ENCODE measurements around the gene TGM1. TPM values are rescaled to one million over a fixed set of nuclear protein-coding genes. Genes with fewer than 3 reads are reported as not detected.
A peak's percentile ranks its signal among the peaks of the same experiment; 100 is the strongest.

TGM1 gene
- total and polyA plus RNA-seq, 5 donors from 2014 or later, result 4.0 TPM; not detected in 4

DNA sequence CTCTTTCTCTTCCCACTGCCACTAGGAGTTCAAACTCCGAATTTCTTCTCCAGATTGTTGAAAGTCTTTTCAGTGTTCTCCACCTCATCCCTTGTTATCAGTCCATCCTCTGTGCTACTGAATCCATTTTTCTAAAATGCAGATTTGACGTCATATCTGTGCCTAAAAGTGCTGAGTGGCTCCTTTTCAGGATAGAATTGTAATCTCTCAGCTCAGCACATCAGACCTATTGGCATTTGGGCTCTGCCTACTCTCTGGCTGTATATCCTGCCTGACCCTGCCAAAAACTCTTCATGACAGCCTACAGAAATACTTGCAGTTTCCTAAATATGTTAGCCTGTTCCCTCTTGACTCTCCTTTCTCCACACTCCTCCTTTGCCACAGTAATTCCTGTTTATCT, 9.5 kb upstream of the TGM1 start:
- Histone ChIP-seq H3K27me3 (ENCODE audit: control insufficient read depth, insufficient read depth, low read length) (no peaks in the 10 kb centered on the region), H3K9me3 (ENCODE audit: control insufficient read depth in 2 of 2, low read length in 2 of 2) (no peaks in the 10 kb centered on the region), H3K27ac (ENCODE audit: insufficient read depth, low read length, poor library complexity, severe bottlenecking) (peak overlapping the region; percentile 98), H3K36me3 (ENCODE audit: control insufficient read depth, insufficient read depth, low read length) (peaks cover 7% of the 10 kb centered on the region), H3K4me3 (ENCODE audit: low read depth, low read length) (peak overlapping the region; percentile 71), H3K4me1 (ENCODE audit: control insufficient read depth, insufficient read depth, low read length, poor library complexity, severe bottlenecking) (peaks cover 32% of the 10 kb centered on the region)
- Mint-ChIP-seq H3K9me3 (no peaks in the 10 kb centered on the region), H3K4me3 (peak overlapping the region; percentile 63 to 94 (median 82)), H3K36me3 (peaks cover under 1% of the 10 kb centered on the region), H3K4me1 (peaks cover 23 to 50% (median 36%) of the 10 kb centered on the region in 4 donors), H3K27ac (peak overlapping the region; percentile 97 to 100 (median 99)), H3K27me3 (no peaks in the 10 kb centered on the region)
- DNase-seq (no peak), ATAC-seq (ENCODE audit: low read depth in 2 of 2) (no peak)

DNA sequence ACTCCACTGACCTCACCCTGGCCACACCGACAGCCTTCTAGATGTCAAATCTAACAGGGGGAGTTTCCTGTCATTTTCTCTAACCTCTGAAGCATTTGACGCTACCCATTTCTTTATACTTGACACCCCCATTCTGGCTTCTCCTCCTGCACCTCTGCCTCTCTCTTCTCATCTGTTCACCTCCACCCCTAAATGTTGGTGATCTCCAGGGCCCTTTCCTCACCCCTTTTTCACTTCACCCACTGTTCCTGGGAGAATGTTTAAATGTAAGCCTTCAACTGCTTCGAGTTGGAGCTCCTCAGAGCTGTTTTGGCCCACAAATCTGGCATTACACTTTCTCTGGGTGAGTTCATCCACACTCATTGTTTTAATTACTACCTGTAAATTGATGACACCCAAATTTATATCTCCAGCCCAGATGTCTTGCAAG, 8.9 kb upstream of the TGM1 start:
- peak overlapping the region; percentile 78 to 94 (median 82) for H3K4me3 Mint-ChIP-seq
- H3K4me1 ChIP-seq (ENCODE audit: control insufficient read depth, insufficient read depth, low read length, poor library complexity, severe bottlenecking), result peaks cover 32% of the 10 kb centered on the region
- peaks cover 13% of the 10 kb centered on the region for H3K36me3 ChIP-seq (ENCODE audit: control insufficient read depth, insufficient read depth, low read length)
- peak overlapping the region; percentile 97 to 100 (median 99) for H3K27ac Mint-ChIP-seq
- peaks cover 23 to 51% (median 34%) of the 10 kb centered on the region in 4 donors for H3K4me1 Mint-ChIP-seq
- peak overlapping the region; percentile 98 for H3K27ac ChIP-seq (ENCODE audit: insufficient read depth, low read length, poor library complexity, severe bottlenecking)
- no peaks in the 10 kb centered on the region for H3K9me3 ChIP-seq (ENCODE audit: control insufficient read depth in 2 of 2, low read length in 2 of 2)
- no peaks in the 10 kb centered on the region for H3K9me3 Mint-ChIP-seq
- ATAC-seq (ENCODE audit: low read depth in 2 of 2) (no peak), DNase-seq (no peak)
- no peaks in the 10 kb centered on the region for H3K27me3 ChIP-seq (ENCODE audit: control insufficient read depth, insufficient read depth, low read length)
- peaks cover 6% of the 10 kb centered on the region for H3K36me3 Mint-ChIP-seq
- H3K27me3 Mint-ChIP-seq, result no peaks in the 10 kb centered on the region
- peak overlapping the region; percentile 71 for H3K4me3 ChIP-seq (ENCODE audit: low read depth, low read length)

DNA sequence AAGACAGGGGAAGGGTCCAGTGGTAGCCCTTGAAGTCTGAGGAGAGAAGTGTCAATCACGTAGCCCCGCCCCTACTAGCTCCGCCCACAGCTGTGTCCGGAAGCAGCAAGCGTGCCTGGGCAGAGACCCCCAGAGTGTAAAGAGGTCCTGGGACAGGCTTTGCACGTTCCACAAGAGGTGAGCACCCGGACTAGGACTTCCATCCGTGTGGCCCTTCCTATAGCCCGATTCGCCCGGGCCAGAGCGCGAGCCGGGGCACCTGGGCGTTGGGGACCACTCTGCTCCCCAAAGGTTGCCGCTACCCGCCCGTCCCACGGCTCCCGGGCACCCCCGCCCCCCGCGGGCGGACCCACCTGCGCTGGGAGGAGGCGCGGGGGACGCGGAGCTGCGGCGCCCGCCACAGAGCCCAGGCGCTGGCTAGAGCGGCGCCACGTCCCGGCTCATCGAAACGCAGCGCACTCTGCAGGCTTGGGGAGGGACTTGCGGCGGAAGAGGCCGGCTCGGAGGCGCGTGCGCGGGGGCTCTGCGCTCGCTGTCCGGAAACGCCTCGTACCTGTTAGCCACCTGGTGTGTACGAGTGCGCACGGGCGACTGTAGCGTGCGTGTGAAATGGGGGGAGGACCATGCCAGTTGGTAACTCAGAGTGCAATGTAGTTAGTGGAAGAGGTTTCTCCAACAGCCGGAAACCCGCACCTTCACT, 8.3 kb upstream of the TGM1 start, which contains the start of gene RABGGTA:
RABGGTA (minus strand) TSS at position 464 of the 700 bp plus-strand sequence. CDS start 482 bp downstream, outside the sequence.
- Histone ChIP-seq H3K4me1 (ENCODE audit: control insufficient read depth, insufficient read depth, low read length, poor library complexity, severe bottlenecking) (peaks cover 32% of the 10 kb centered on the region), H3K27ac (ENCODE audit: insufficient read depth, low read length, poor library complexity, severe bottlenecking) (peak within 1 kb of the TSS; percentile 98), H3K9me3 (ENCODE audit: control insufficient read depth in 2 of 2, low read length in 2 of 2) (no peaks in the 10 kb centered on the region), H3K4me3 (ENCODE audit: low read depth, low read length) (peak within 1 kb of the TSS; percentile 79), H3K27me3 (ENCODE audit: control insufficient read depth, insufficient read depth, low read length) (no peaks in the 10 kb centered on the region), H3K36me3 (ENCODE audit: control insufficient read depth, insufficient read depth, low read length) (peaks cover 19% of the 10 kb centered on the region)
- ATAC-seq (ENCODE audit: low read depth in 2 of 2), result peak; percentile 92 to 94
- no peaks in the 10 kb centered on the region for H3K27me3 Mint-ChIP-seq
- H3K27ac Mint-ChIP-seq, result peak within 1 kb of the TSS; percentile 97 to 100 (median 99)
- H3K36me3 Mint-ChIP-seq, result peaks cover 12% of the 10 kb centered on the region
- H3K4me1 Mint-ChIP-seq, result peaks cover 23 to 53% (median 33%) of the 10 kb centered on the region in 4 donors
- no peaks in the 10 kb centered on the region for H3K9me3 Mint-ChIP-seq
- peak; percentile 88 to 98 (median 96) for DNase-seq
- peak within 1 kb of the TSS; percentile 86 to 95 (median 92) for H3K4me3 Mint-ChIP-seq

DNA sequence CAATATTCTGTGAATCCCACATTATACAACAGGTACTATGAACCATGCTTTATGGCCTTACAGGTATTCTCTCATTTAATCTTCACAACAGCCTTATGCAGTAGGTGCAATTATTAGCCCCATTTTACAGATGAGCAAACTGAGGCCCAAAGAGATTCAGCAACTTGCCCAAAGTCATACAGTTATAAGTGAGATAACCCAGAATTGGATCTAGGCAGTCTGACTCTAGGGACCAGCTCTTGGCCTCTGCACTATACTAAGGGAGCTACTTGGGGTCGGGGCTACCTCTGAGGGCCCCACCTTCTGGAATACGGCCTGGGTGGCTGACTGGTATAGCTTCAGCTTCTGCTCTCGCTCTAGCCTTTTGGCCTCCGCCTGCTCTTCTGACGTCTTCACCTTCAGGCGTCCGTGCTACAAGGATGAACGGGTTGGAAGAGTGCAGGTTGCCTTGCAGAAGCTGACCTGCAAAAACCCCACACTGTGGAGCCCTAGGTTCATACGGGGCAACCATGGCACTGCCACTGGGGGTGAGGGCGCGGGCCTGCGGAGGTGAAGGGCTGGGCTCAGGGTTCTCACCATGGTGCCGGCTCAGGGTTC, 7.7 kb upstream of the TGM1 start:
- H3K9me3 ChIP-seq (ENCODE audit: control insufficient read depth in 2 of 2, low read length in 2 of 2), result no peaks in the 10 kb centered on the region
- peak overlapping the region; percentile 86 to 95 (median 92) for H3K4me3 Mint-ChIP-seq
- peaks cover 17% of the 10 kb centered on the region for H3K36me3 Mint-ChIP-seq
- ATAC-seq (ENCODE audit: low read depth in 2 of 2) (no peak), DNase-seq (no peak)
- H3K27ac ChIP-seq (ENCODE audit: insufficient read depth, low read length, poor library complexity, severe bottlenecking), result peak overlapping the region; percentile 98
- no peaks in the 10 kb centered on the region for H3K9me3 Mint-ChIP-seq
- H3K36me3 ChIP-seq (ENCODE audit: control insufficient read depth, insufficient read depth, low read length), result peaks cover 23% of the 10 kb centered on the region
- H3K4me1 ChIP-seq (ENCODE audit: control insufficient read depth, insufficient read depth, low read length, poor library complexity, severe bottlenecking), result peaks cover 32% of the 10 kb centered on the region
- H3K27me3 Mint-ChIP-seq, result no peaks in the 10 kb centered on the region
- peak overlapping the region; percentile 79 for H3K4me3 ChIP-seq (ENCODE audit: low read depth, low read length)
- H3K4me1 Mint-ChIP-seq, result peaks cover 23 to 53% (median 33%) of the 10 kb centered on the region in 4 donors
- no peaks in the 10 kb centered on the region for H3K27me3 ChIP-seq (ENCODE audit: control insufficient read depth, insufficient read depth, low read length)
- peak overlapping the region in 2 of 3 donors; percentile 97 to 98 for H3K27ac Mint-ChIP-seq

DNA sequence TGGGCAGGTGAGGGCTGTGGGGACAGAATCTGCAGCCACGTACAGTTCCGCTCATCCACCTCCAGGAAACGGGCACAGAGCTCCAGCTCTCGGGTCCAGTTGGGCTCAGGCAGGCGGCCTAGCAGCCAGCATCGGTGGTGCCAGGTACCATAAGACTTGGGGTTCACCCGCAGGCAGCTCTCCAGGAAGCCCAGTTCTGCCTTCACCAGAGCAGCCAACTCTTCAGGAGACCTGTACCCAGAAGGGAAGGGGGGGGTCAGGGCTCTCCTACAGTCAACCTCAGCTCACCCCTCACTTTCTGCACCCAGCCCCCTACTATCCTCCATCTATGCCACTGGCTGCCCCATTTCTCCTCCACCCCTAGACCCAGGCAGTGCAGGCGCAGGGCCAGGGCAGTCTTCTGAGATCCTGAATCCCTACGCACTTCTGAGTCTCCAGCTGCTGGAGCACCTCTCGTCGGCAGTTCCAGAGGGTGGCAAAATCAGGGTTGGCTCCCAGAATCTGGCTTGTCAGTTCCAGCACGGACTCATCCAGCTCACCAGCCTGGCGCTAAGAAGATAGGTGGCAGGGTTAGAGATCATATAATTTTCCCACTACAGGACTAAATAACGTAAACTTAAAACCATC, 7.0 kb upstream of the TGM1 start:
- no peak overlapping the region for H3K27ac ChIP-seq (ENCODE audit: insufficient read depth, low read length, poor library complexity, severe bottlenecking)
- peak overlapping the region in 2 of 3 donors; percentile 97 to 98 for H3K27ac Mint-ChIP-seq
- DNase-seq, result no peak

DNA sequence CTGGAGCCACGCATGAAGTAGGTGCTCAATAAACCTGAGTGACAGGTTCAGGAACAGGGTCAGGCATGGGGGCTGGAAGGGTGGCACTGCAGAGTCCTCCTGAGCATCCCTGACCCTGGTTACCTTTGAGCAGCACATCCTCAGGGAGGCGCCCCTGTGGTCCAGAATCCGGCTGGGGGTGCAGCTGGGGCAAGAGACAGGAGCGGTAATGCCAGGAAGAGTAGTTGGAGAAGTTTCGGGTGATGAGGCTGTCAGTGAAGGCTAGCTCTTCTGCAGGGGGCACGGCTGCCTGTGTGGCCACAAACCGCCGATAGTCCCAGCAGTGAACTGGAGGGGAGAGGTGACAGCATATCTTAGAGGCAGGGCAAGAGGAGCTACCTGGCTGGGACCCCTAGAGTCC, 6.4 kb upstream of the TGM1 start:
- peaks cover 26% of the 10 kb centered on the region for H3K36me3 ChIP-seq (ENCODE audit: control insufficient read depth, insufficient read depth, low read length)
- peak overlapping the region in 2 of 3 donors; percentile 31 to 49 for H3K27ac Mint-ChIP-seq

More for the DNA sequence above, 7.0 kb upstream of the TGM1 start:
- Histone ChIP-seq H3K4me1 (ENCODE audit: control insufficient read depth, insufficient read depth, low read length, poor library complexity, severe bottlenecking) (peaks cover 32% of the 10 kb centered on the region), H3K27me3 (ENCODE audit: control insufficient read depth, insufficient read depth, low read length) (no peaks in the 10 kb centered on the region), H3K9me3 (ENCODE audit: control insufficient read depth in 2 of 2, low read length in 2 of 2) (no peaks in the 10 kb centered on the region), H3K4me3 (ENCODE audit: low read depth, low read length) (no peak overlapping the region), H3K36me3 (ENCODE audit: control insufficient read depth, insufficient read depth, low read length) (peaks cover 26% of the 10 kb centered on the region)
- Mint-ChIP-seq H3K27me3 (no peaks in the 10 kb centered on the region), H3K36me3 (peaks cover 17% of the 10 kb centered on the region), H3K4me3 (peak overlapping the region; percentile 86 to 95 (median 92)), H3K9me3 (no peaks in the 10 kb centered on the region), H3K4me1 (peaks cover 23 to 49% (median 31%) of the 10 kb centered on the region in 4 donors)
- ATAC-seq (ENCODE audit: low read depth in 2 of 2), result no peak

DNA sequence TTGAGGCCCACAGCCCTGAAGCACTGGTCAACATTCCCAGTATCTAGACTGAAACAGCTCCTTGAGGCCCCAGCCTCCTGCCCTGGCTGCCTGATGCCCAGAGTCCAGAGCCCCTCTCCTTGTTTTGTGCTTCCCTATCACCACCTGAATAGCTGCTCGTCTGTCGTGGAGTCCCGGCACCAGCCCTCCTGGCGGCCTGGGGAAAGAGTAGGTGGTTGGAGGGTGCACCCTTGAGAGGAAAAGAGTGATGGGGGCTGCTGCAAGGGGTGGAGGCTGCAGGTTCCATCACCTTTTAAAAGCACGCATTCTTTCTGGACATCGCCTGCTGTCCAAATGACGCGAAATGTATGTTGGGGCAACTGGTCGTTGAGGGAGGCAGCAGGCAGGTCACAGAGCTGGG, 5.2 kb upstream of the TGM1 start:
- Mint-ChIP-seq H3K9me3 (no peaks in the 10 kb centered on the region), H3K4me3 (no peak overlapping the region), H3K27ac (peak overlapping the region in 1 of 3 donors; percentile 49), H3K36me3 (peaks cover 20% of the 10 kb centered on the region), H3K27me3 (no peaks in the 10 kb centered on the region), H3K4me1 (peaks cover 11 to 34% (median 20%) of the 10 kb centered on the region in 4 donors)
- Histone ChIP-seq H3K9me3 (ENCODE audit: control insufficient read depth in 2 of 2, low read length in 2 of 2) (no peaks in the 10 kb centered on the region), H3K27ac (ENCODE audit: insufficient read depth, low read length, poor library complexity, severe bottlenecking) (no peak overlapping the region), H3K27me3 (ENCODE audit: control insufficient read depth, insufficient read depth, low read length) (no peaks in the 10 kb centered on the region), H3K4me1 (ENCODE audit: control insufficient read depth, insufficient read depth, low read length, poor library complexity, severe bottlenecking) (peaks cover 20% of the 10 kb centered on the region), H3K4me3 (ENCODE audit: low read depth, low read length) (no peak overlapping the region), H3K36me3 (ENCODE audit: control insufficient read depth, insufficient read depth, low read length) (peaks cover 26% of the 10 kb centered on the region)
- no peak for ATAC-seq (ENCODE audit: low read depth in 2 of 2)
- no peak for DNase-seq

More for the DNA sequence above, 6.4 kb upstream of the TGM1 start:
- Histone ChIP-seq H3K9me3 (ENCODE audit: control insufficient read depth in 2 of 2, low read length in 2 of 2) (no peaks in the 10 kb centered on the region), H3K4me1 (ENCODE audit: control insufficient read depth, insufficient read depth, low read length, poor library complexity, severe bottlenecking) (peaks cover 29% of the 10 kb centered on the region), H3K4me3 (ENCODE audit: low read depth, low read length) (no peak overlapping the region), H3K27me3 (ENCODE audit: control insufficient read depth, insufficient read depth, low read length) (no peaks in the 10 kb centered on the region), H3K27ac (ENCODE audit: insufficient read depth, low read length, poor library complexity, severe bottlenecking) (no peak overlapping the region)
- H3K36me3 Mint-ChIP-seq, result peaks cover 20% of the 10 kb centered on the region
- DNase-seq (no peak), ATAC-seq (ENCODE audit: low read depth in 2 of 2) (no peak)
- no peaks in the 10 kb centered on the region for H3K27me3 Mint-ChIP-seq
- H3K9me3 Mint-ChIP-seq, result no peaks in the 10 kb centered on the region
- peaks cover 22 to 46% (median 30%) of the 10 kb centered on the region in 4 donors for H3K4me1 Mint-ChIP-seq
- peak overlapping the region; percentile 39 to 95 (median 78) for H3K4me3 Mint-ChIP-seq

Measured in CD4-positive, CD25-positive, alpha-beta regulatory T cell (primary cell).